ENCODE measurements around the gene TCERG1L. TPM values are rescaled to one million over a fixed set of nuclear protein-coding genes. Genes with fewer than 3 reads are reported as not detected.

Gene TCERG1L
- total RNA-seq, 2 donors from 2014 or later, result 0.12 TPM; not detected in 1

DNA sequence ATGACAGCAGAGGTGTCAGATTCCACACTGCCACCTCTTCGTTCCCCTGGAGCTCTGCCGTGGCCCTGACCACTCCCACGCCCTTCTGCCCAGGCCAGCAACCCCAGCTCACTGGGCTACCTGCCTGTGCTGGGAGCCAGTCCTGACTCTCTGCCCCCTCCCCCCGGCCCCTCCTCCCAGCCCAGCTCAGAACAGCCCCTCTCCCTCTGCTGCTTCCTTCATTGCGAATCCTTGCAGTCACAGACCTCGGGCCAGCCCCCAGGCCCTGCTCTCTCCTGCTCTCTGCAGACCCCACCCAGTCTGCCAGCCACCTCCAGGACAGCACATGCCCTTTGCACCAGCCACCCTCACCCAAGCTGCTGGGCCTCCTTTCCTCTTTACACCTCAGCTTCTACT is 60.4 kb downstream of the TCERG1L start:
- H3K27me3 ChIP-seq, result no peaks in the 10 kb centered on the region
- no peak for DNase-seq (ENCODE audit: low spot score)
- TF ChIP-seq, protein P1, sequence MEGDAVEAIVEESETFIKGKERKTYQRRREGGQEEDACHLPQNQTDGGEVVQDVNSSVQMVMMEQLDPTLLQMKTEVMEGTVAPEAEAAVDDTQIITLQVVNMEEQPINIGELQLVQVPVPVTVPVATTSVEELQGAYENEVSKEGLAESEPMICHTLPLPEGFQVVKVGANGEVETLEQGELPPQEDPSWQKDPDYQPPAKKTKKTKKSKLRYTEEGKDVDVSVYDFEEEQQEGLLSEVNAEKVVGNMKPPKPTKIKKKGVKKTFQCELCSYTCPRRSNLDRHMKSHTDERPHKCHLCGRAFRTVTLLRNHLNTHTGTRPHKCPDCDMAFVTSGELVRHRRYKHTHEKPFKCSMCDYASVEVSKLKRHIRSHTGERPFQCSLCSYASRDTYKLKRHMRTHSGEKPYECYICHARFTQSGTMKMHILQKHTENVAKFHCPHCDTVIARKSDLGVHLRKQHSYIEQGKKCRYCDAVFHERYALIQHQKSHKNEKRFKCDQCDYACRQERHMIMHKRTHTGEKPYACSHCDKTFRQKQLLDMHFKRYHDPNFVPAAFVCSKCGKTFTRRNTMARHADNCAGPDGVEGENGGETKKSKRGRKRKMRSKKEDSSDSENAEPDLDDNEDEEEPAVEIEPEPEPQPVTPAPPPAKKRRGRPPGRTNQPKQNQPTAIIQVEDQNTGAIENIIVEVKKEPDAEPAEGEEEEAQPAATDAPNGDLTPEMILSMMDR (IDR thresholded peaks at IDR 0.05), result no peak
- H3K4me3 ChIP-seq, result no peak overlapping the region
- H3K4me1 ChIP-seq, result no peaks in the 10 kb centered on the region
- H3K27ac ChIP-seq, result no peak overlapping the region
- H3K9me3 ChIP-seq, result no peaks in the 10 kb centered on the region
- H3K36me3 ChIP-seq, result no peaks in the 10 kb centered on the region

DNA sequence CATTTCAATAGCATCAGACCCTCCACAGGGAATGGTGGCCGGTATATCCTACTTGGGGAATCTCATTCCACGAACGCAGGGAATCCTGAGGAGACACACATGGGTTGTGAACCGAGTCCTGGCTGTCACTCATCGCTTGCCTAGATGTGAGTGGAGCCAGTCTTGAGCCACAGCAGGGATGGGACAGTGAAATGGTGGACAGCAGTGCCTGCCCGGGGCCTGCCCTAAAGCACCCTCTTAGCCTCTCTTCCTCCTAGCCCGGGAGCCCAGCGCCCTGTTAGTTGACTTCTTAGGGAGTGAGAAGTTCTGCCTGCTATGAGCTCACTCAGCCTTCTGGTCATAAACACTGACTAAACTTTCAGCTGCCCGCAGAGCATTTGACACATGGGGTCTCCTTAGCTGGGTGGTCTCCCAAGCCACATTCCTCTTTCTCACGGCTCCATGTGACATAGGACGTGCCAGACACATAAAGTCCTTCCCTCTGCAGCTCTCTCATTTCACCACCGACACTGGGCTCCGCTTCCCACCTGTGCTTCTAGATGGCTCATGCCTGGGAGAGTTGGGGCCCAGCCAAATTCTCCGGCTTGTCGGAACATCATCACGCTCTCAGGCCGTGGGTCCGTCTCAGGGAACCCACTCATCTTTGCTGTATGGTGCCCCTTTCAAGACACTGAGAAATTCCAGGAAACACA is 60.9 kb downstream of the TCERG1L start:
- Histone ChIP-seq H3K36me3 (no peaks in the 10 kb centered on the region), H3K9me3 (no peaks in the 10 kb centered on the region), H3K27me3 (no peaks in the 10 kb centered on the region), H3K4me1 (no peaks in the 10 kb centered on the region), H3K27ac (no peak overlapping the region), H3K4me3 (no peak overlapping the region)
- DNase-seq (ENCODE audit: low spot score), result no peak
- TF ChIP-seq, protein P1 (IDR thresholded peaks at IDR 0.05), result no peak

DNA sequence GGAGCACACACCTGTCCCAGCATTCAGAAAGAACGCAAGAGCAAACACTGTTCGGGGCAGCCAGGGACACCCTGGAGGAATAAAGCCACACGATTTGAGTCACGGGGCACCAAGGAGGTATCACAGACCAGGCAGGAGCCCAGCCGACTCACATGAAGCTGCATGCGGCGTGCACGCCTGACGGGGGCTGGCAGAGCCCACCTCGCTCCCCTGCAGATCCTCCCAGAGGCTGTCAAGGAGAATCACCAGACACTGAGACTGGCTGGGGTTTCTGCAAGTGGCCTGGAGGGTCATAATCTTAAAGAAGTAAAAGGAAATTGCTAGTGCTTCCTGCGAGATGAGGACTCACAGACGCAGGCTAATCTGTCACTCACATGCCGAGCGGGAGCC is 61.6 kb downstream of the TCERG1L start:
- Histone ChIP-seq H3K36me3 (no peaks in the 10 kb centered on the region), H3K4me3 (no peak overlapping the region), H3K9me3 (no peaks in the 10 kb centered on the region), H3K4me1 (no peaks in the 10 kb centered on the region), H3K27ac (no peak overlapping the region), H3K27me3 (no peaks in the 10 kb centered on the region)
- no peak for DNase-seq (ENCODE audit: low spot score)
- TF ChIP-seq, protein P1 (IDR thresholded peaks at IDR 0.05), result no peak

DNA sequence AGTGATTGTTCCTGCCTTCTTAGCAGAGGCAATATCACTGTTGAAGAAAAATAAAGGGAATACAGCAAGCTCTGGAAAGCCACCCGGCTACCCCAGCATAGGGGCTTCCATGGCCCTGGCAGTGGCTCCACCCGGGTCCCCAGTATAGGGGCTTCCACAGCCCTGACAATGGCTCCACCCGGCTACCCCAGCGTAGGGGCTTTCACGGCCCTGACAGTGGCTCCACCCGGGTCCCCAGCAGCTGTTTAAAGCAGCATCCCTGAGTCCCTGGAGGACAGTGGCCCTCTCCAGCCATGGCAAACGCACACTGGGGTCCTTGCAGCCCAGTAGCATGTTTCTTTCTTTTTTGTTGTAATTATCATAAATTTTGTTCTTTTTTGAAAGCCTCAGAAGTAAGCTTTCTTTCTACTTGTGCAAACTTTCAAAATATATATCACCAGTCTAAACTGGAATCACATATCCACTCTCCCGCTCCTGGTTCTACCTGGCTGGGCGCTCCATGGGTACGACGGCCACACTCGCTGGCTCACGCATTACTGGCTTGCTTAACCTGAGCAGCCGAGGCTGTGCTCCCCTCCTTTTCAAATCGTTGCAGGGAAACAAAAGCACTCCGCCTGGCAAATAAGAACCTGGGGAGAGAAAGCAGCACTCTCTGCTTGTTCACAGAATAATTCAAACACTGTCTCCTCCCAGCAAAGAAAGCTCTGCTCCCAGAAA is 62.1 kb downstream of the TCERG1L start:
- Histone ChIP-seq H3K36me3 (no peaks in the 10 kb centered on the region), H3K4me3 (no peak overlapping the region), H3K4me1 (no peaks in the 10 kb centered on the region), H3K9me3 (no peaks in the 10 kb centered on the region), H3K27me3 (no peaks in the 10 kb centered on the region), H3K27ac (no peak overlapping the region)
- no peak for DNase-seq (ENCODE audit: low spot score)
- TF ChIP-seq, protein P1 (IDR thresholded peaks at IDR 0.05), result no peak

DNA sequence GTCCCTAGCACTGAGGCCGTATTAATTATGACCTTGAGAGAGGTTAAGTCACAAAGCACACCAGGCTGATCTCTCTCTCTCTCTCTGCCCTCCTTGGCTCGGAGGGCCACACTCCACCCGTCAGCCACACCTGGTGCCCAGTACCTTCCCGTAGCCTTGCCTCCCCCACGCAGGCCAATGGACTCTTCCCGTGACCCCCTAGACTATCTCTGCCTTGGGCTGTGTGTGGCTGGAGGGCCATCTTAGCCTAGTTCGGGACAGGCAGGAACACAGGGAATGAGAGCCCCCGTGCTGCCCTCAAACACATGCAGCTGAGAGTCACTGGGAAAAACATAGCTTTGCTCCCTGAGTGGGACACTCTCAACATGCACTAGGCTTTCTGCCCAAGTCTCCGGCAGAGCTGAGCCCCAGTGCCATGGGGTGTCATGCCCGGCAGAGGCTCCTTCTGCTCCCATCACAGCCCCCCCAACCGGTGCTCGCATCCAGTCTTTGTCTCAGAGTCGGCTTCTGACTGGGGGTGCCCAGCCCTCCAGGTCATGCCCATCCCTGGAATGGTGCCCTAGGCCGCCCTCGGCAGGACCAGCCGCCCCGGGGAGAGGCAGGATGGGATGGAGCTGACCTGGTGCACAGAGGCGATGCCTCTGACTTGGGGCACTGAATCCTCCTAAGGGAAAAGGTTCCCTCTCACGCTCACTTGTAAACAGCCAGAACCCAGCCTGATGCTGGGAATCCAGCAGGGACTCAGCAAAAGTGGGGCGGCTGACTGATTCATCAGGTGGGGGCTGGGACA is 63.0 kb downstream of the TCERG1L start:
- no peak for DNase-seq (ENCODE audit: low spot score)
- Histone ChIP-seq H3K9me3 (no peaks in the 10 kb centered on the region), H3K27ac (no peak overlapping the region), H3K27me3 (no peaks in the 10 kb centered on the region), H3K36me3 (no peaks in the 10 kb centered on the region), H3K4me1 (no peaks in the 10 kb centered on the region), H3K4me3 (no peak overlapping the region)
- TF ChIP-seq, protein P1 (IDR thresholded peaks at IDR 0.05), result no peak

Measured in right atrium auricular region (tissue), 2 donors.